ENCODE measurements around the gene MRPS10.

- no peak for TF ChIP-seq RARB (CRISPR knock-in tag; IDR thresholded peaks at IDR 0.05)
- TF ChIP-seq ZFP30 (CRISPR knock-in tag; IDR thresholded peaks at IDR 0.05) = no peak
- no peak for TF ChIP-seq PATZ1 (CRISPR knock-in tag; IDR thresholded peaks at IDR 0.05; ENCODE audit: borderline replicate concordance)
- TF ChIP-seq ESRRG (CRISPR knock-in tag; IDR thresholded peaks at IDR 0.05) = no peak
Observed at GRCh38 chr6:42225419-42225818, 7.8 kb upstream of the MRPS10 start.

All from SK-N-SH treated with all-trans-retinoic acid at 6 μM for 48 hours (cell line).